Right lobe of liver (tissue), 6 donors: ENCODE results near the gene SULF2. TPM values are rescaled to one million over a fixed set of nuclear protein-coding genes. Genes with fewer than 3 reads are reported as not detected.

ENCODE experiments used
- ATAC-seq, 4 donors: fragments of 200-7000 bp; cut with Tn5 transposase; one replicate each; pipeline ENCODE4 v1.9.1; 2020; ENCODE audit warnings: mild to moderate bottlenecking in 4 of 4, moderate library complexity in 4 of 4
- DNase-seq, 3 donors: peaks; one replicate each; pipeline ENCODE4 v3.0.0-alpha.2; 2020
- H3K27ac ChIP-seq, 3 donors: fragments of 200-600 bp; one replicate each; pipeline ENCODE4 v1.8.0; 2022
- H3K27me3 ChIP-seq, 2 donors: fragments of 200-600 bp; one replicate each; pipeline ENCODE4 v1.8.0; 2022
- H3K36me3 ChIP-seq, 4 donors: fragments of 200-600 bp; sonication (generic) in 1 of 4; one replicate each; pipeline versions ENCODE4 v1.5.1 to v1.8.0; 2017 to 2022; ENCODE audit warnings: control low read depth in 1 of 4
- H3K4me1 ChIP-seq, 4 donors: fragments of 200-600 bp; sonication (generic) in 1 of 4; one replicate each; pipeline versions ENCODE4 v1.5.1 to v1.8.0; 2017 to 2022; ENCODE audit warnings: control low read depth in 1 of 4
- H3K4me3 ChIP-seq, 3 donors: fragments of 200-600 bp; one replicate each; pipeline ENCODE4 v1.8.0; 2022
- H3K9me3 ChIP-seq, 4 donors: fragments of 200-600 bp; sonication (generic) in 1 of 4; one replicate each; pipeline versions ENCODE4 v1.5.1 to v1.8.0; 2017 to 2022; ENCODE audit warnings: control low read depth in 1 of 4
- POLR2A ChIP-seq: fragments of 450-650 bp; IDR thresholded peaks from one replicate; pipeline ENCODE4 v1.6.1; 2017; ENCODE audit warnings: antibody characterized with exemption, mild to moderate bottlenecking
- WGBS: methylation state at CpG from one replicate; pipeline ENCODE4 v1.1.6; 2018; ENCODE audit warnings: low coverage, low lambda C conversion rate; ENCODE audit not compliant: insufficient coverage; ENCODE audit errors: missing lambda C conversion rate; 5-methylcytosine and 5-hydroxymethylcytosine counted together
- intact Hi-C, 2 donors: fragments of 100-400 bp; cut with DNase I; formaldehyde crosslinking; loops; one replicate each; pipeline versions ENCODE4 v1.11.2 to v1.14.1; 2022
- total RNA-seq, 6 experiments: library from RNA; depleted of rRNA in 2 of 6; stranded (reverse); fragments of >200 nt in 2 of 6; fragmentation: NEBNext Ultra II Directional in 3 of 6; extraction: Animal tissue kit (Norgen Biotek cat#: 25700) in 3 of 6; gene quantifications; one replicate each; pipeline versions ENCODE4 v1.1.0 to v1.2.4, GENCODE V29; 2016 to 2023
- TF ChIP-seq, protein P1 (sequence below), 4 donors: fragments of 200-600 bp in 3 of 4; fragments of 450-650 bp in 1 of 4; IDR thresholded peaks; one replicate each; pipeline versions ENCODE4 v1.5.1 to v1.8.0; 2016 to 2022; ENCODE audit warnings: antibody characterized with exemption in 4 of 4, mild to moderate bottlenecking in 2 of 4
- donor health status: DM: no; HTN: yes; CAD: no.
- donor health status: DM: no; HTN: no; CAD: no.
- donor health status: DM: no; HTN: no; CAD: no.
- donor health status: DM: no; HTN: yes; CAD: no.
- donor health status: DM: no; HTN: yes; CAD: no.

SULF2 gene
- total RNA-seq, 6 experiments from 2014 or later: 6.1 to 92.0 (median 48.3) TPM

DNA sequence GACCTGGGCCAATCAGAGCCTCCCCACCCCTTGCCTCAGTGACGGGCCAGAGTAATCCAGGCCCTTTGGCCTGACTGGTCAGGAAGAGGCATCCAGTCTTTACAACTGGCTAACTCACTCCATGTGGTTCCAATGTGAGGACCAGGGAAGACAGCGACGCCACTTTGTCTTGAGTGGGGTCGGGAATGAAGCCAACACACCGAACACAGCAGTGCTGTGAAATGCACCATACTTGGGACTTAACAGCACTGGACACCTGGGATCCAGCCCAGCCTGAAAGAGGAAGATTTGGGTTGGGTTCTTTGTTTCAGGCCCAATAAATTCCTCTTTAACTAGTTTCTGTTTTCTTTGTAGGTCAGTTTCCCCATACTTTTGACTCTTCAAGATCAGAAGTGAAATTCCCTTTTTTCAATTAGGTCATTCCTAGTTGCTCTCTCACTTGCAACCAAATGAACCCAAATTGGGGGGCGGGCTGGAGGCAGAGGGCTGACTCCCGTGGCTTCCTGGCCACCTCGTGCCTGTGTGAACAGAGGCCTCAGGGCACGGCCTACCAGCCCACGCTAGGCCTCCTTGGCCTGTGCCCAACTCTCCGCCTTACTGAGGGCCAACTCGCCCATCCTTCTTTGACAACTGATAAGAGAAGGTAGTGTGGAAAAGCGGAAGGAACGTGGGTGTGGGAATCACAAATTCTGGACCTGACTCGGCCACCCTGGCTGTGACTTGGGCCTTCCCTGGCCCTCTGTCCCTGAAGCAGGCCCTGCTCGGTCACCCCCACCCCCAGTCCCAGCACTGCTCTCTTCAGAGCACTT is 17.1 kb downstream of the SULF2 start:
- TF ChIP-seq POLR2A: no peak
- TF ChIP-seq, protein P1, sequence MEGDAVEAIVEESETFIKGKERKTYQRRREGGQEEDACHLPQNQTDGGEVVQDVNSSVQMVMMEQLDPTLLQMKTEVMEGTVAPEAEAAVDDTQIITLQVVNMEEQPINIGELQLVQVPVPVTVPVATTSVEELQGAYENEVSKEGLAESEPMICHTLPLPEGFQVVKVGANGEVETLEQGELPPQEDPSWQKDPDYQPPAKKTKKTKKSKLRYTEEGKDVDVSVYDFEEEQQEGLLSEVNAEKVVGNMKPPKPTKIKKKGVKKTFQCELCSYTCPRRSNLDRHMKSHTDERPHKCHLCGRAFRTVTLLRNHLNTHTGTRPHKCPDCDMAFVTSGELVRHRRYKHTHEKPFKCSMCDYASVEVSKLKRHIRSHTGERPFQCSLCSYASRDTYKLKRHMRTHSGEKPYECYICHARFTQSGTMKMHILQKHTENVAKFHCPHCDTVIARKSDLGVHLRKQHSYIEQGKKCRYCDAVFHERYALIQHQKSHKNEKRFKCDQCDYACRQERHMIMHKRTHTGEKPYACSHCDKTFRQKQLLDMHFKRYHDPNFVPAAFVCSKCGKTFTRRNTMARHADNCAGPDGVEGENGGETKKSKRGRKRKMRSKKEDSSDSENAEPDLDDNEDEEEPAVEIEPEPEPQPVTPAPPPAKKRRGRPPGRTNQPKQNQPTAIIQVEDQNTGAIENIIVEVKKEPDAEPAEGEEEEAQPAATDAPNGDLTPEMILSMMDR (IDR thresholded peaks at IDR 0.05): no peak
- intact Hi-C loops: no loop called here
- H3K27ac ChIP-seq: no peak overlapping the region
- peaks cover 0 to 3% (median 0%) of the 10 kb centered on the region in 4 donors for H3K9me3 ChIP-seq
- no peak overlapping the region for H3K4me3 ChIP-seq
- ATAC-seq: peak; percentile 40 to 78 (median 60)
- 8% methylated on average over 6 of the region's 16 CpGs for WGBS
- no peaks in the 10 kb centered on the region for H3K27me3 ChIP-seq
- no peaks in the 10 kb centered on the region for H3K4me1 ChIP-seq
- H3K36me3 ChIP-seq: no peaks in the 10 kb centered on the region
- peak in 2 of 3 donors; percentile 62 to 75 for DNase-seq

DNA sequence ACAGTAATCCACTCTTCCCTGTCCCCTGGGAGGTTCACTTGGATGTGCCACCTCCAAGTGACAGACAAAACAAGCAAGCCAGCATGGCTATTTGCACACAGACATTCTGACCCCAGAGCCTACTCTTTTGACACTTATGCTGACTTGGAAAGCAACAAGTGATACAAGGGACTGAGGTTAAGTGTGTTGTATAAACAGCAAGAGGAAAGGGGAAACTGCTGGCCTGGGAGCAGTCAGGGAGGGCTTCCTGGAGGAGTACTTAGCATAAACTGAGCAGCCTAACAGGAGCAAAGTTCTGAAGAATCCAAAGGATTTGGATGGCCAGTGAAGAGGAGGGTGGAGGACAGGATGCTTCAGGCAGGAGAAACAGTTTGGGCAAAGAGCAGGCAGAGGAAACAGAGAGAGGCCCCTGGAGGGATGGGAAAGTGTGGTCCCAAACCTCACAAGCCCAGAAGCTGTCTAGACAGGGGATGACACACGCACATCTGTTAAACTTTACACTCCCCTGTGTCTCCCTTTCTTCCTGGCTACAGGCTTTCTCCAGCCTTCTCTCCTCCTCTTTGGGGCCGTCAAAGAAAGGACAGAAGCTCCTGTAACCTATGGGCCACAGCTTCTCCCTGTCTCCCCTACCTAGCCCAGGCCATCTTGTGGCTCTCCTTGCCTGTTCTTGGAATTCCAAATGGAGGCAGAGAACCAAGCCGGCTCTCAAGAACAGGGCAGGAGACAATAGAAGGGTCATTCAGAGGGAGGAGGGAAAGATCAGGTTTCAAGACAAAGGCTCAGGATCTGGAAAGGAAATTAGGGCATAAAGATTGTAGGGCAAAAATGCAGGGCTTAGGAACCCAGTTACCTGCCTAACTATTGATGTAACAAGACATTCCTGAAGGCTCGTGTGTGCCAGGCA is 19.3 kb downstream of the SULF2 start:
- ATAC-seq (no peak), DNase-seq (no peak)

DNA sequence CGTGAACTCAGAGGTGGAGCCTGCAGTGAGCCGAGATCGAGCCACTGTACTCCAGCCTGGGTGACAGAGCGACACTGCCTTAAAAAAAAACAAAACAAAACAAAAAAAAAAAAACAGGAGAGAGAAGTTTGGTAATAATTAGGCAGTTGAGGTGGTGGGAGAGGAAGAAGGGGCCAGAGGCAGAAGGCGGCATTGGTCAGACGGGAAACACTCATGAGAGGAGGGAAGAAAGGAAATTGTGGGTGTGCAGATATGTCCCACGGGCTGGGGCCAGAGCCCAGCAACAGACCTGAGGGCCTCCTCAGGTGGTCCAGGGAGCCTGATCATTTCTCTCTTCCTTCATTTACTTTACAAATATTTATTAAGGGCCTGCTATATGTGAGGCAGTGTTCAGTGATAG is 20.0 kb downstream of the SULF2 start:
- H3K36me3 ChIP-seq: no peaks in the 10 kb centered on the region
- WGBS: 71% methylated on average over 4 of the region's 7 CpGs
- H3K27ac ChIP-seq: no peak overlapping the region
- no peak overlapping the region for H3K4me3 ChIP-seq
- DNase-seq (no peak), ATAC-seq (no peak)
- intact Hi-C loops: no loop called here
- H3K4me1 ChIP-seq: no peaks in the 10 kb centered on the region
- no peaks in the 10 kb centered on the region for H3K27me3 ChIP-seq
- H3K9me3 ChIP-seq: no peaks in the 10 kb centered on the region
- TF ChIP-seq, protein P1 (IDR thresholded peaks at IDR 0.05): no peak
- no peak for TF ChIP-seq POLR2A

More for the DNA sequence above, 19.3 kb downstream of the SULF2 start:
- intact Hi-C loops: no loop called here
- 51% methylated on average over 2 of the region's 4 CpGs for WGBS
- Histone ChIP-seq H3K36me3 (no peaks in the 10 kb centered on the region), H3K27me3 (no peaks in the 10 kb centered on the region), H3K9me3 (peaks cover 0 to 3% (median 0%) of the 10 kb centered on the region in 4 donors), H3K27ac (no peak overlapping the region), H3K4me3 (no peak overlapping the region), H3K4me1 (no peaks in the 10 kb centered on the region)
- TF ChIP-seq, protein P1 (IDR thresholded peaks at IDR 0.05): no peak
- TF ChIP-seq POLR2A: no peak

DNA sequence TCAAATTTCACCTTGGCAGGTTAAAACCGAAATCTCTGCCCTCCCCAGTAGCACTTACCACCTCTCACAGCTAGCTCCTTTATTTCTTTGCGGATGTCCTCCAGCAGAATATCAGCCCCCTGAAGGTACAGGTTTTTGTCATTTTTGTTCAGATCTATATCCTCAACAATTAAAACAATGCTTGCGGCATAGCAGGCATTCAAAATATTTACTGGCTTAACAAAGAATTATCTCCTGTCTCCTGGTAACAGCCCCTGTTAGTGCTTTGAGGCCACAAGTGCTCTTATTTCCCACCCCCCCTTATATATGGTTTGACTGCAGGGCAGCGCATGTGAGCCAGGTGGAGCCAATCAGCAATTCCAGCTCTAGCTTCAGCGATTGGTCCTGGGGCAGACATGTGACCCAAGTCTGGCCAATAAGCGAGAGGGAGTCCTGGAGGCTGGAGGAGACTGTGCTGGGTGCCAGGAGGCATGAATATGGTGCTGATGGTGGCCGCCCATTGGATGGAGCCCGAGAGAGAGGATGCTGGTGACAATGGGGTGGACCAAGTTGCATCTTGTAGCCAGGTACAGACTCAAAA is 21.0 kb downstream of the SULF2 start:
- no peaks in the 10 kb centered on the region for H3K36me3 ChIP-seq
- WGBS: 75% methylated on average over 7 of the region's 8 CpGs
- ATAC-seq: no peak

More for the DNA sequence above, 21.0 kb downstream of the SULF2 start:
- no peak for DNase-seq
- Histone ChIP-seq H3K27ac (no peak overlapping the region), H3K9me3 (no peaks in the 10 kb centered on the region), H3K27me3 (no peaks in the 10 kb centered on the region), H3K4me3 (no peak overlapping the region), H3K4me1 (no peaks in the 10 kb centered on the region)
- intact Hi-C loops: no loop called here
- no peak for TF ChIP-seq POLR2A
- TF ChIP-seq, protein P1 (IDR thresholded peaks at IDR 0.05): no peak
